GM19240 (cell line): ENCODE results near the gene KRAS.
A peak's percentile ranks its signal among the peaks of the same experiment; 100 is the strongest.
"Not testable (repeated sequence)": the region's sequence is repeated elsewhere in the genome, so short reads cannot be mapped to it uniquely, and the experiment has no call there.

ENCODE experiments used
- DNase-seq: peaks from one replicate; pipeline ENCODE4 v3.0.0; 2011; ENCODE audit warnings: low spot score; ENCODE audit not compliant: insufficient read length

Gene KRAS

GRCh38 chr12:25250744-25251730 is at the start of gene KRAS:
TSS of gene KRAS (minus strand) at chr12:25250929.
- DNase-seq = peak; percentile 40

- no peak for DNase-seq
Measured at GRCh38 chr12:25296381-25296780, 45.7 kb upstream of the KRAS start.

- no peak for DNase-seq
Measured at GRCh38 chr12:25295361-25295760, 44.6 kb upstream of the KRAS start.

- no peak for DNase-seq
Measured at GRCh38 chr12:25293653-25294052, 42.9 kb upstream of the KRAS start.

GRCh38 chr12:25292810-25293221 is 42.1 kb upstream of the KRAS start:
- not testable (repeated sequence) for DNase-seq

- no peak for DNase-seq
Measured at GRCh38 chr12:25287610-25288009, 36.9 kb upstream of the KRAS start.

- no peak for DNase-seq
Measured at GRCh38 chr12:25286837-25287236, 36.1 kb upstream of the KRAS start.

- no peak for DNase-seq
Measured at GRCh38 chr12:25284024-25284423, 33.3 kb upstream of the KRAS start.

GRCh38 chr12:25283006-25283405 is 32.3 kb upstream of the KRAS start:
- no peak for DNase-seq

- DNase-seq = no peak
Measured at GRCh38 chr12:25280082-25280481, 29.4 kb upstream of the KRAS start.

- DNase-seq = no peak
Measured at GRCh38 chr12:25278269-25278668, 27.5 kb upstream of the KRAS start.

GRCh38 chr12:25276199-25276937 is 25.6 kb upstream of the KRAS start:
- no peak for DNase-seq

GRCh38 chr12:25271486-25272098 is 20.9 kb upstream of the KRAS start:
- no peak for DNase-seq

GRCh38 chr12:25269701-25270100 is 19.0 kb upstream of the KRAS start:
- DNase-seq = no peak

GRCh38 chr12:25266497-25266896 is 15.8 kb upstream of the KRAS start:
- DNase-seq = no peak

GRCh38 chr12:25264862-25265261 is 14.1 kb upstream of the KRAS start:
- no peak for DNase-seq

GRCh38 chr12:25264114-25264513 is 13.4 kb upstream of the KRAS start:
- DNase-seq = no peak

GRCh38 chr12:25263594-25263993 is 12.9 kb upstream of the KRAS start:
- DNase-seq = no peak

GRCh38 chr12:25262389-25263074 is 11.8 kb upstream of the KRAS start:
- DNase-seq = no peak

- no peak for DNase-seq
Measured at GRCh38 chr12:25257590-25258324, 7.0 kb upstream of the KRAS start.

GRCh38 chr12:25256826-25257225 is 6.1 kb upstream of the KRAS start:
- no peak for DNase-seq
